Natural killer cell (primary cell): ENCODE measurements around the gene VEGFB. TPM values are rescaled to one million over a fixed set of nuclear protein-coding genes. Genes with fewer than 3 reads are reported as not detected.

Experiments
- ATAC-seq, 3 donors: fragments of 150-1000 bp in 2 of 3; fragments of 200-7000 bp in 1 of 3; cut with Tn5 transposase; 1 replicate in 1 of 3; 2 replicates in 2 of 3; pipeline ENCODE4 v1.10.0; 2021; ENCODE audit warnings: mild to moderate bottlenecking in 2 of 3, moderate library complexity in 2 of 3
- DNase-seq, 2 donors: peaks; one replicate each; pipeline versions ENCODE4 v3.0.0 to v3.0.0-alpha.2; 2013 to 2021; ENCODE audit warnings: mixed read lengths in 1 of 2
- H3K27ac ChIP-seq: one replicate; pipeline ENCODE4 v1.5.1; 2013; ENCODE audit warnings: mild to moderate bottlenecking, low read length
- H3K27me3 ChIP-seq: one replicate; pipeline ENCODE4 v1.6.1; 2013; ENCODE audit warnings: low read length; ENCODE audit not compliant: control insufficient read depth, insufficient read depth
- H3K36me3 ChIP-seq: one replicate; pipeline ENCODE4 v1.6.1; 2013; ENCODE audit warnings: low read length; ENCODE audit not compliant: control insufficient read depth, insufficient read depth
- H3K4me1 ChIP-seq: one replicate; pipeline ENCODE4 v1.6.1; 2013; ENCODE audit warnings: low read length; ENCODE audit not compliant: control insufficient read depth, insufficient read depth
- H3K4me3 ChIP-seq: one replicate; pipeline ENCODE4 v1.5.1; 2013; ENCODE audit warnings: low read length
- H3K9me3 ChIP-seq: one replicate; pipeline ENCODE4 v1.6.1; 2013; ENCODE audit warnings: low read length; ENCODE audit not compliant: control insufficient read depth, insufficient read depth
- H3K27ac Mint-ChIP-seq, 2 donors: one replicate each; pipeline ENCODE4 v1.8.0; 2022; ENCODE audit warnings: mild to moderate bottlenecking in 2 of 2, mixed read lengths in 2 of 2, moderate library complexity in 1 of 2
- H3K27me3 Mint-ChIP-seq, 2 donors: one replicate each; pipeline ENCODE4 v1.8.0; 2022; ENCODE audit warnings: low read depth in 2 of 2, mixed read lengths in 2 of 2
- H3K36me3 Mint-ChIP-seq: one replicate; pipeline ENCODE4 v1.8.0; 2022; ENCODE audit warnings: mixed read lengths
- H3K4me1 Mint-ChIP-seq, 2 donors: one replicate each; pipeline ENCODE4 v1.8.0; 2022; ENCODE audit warnings: mixed read lengths in 2 of 2
- H3K4me3 Mint-ChIP-seq: one replicate; pipeline ENCODE4 v1.8.0; 2022; ENCODE audit warnings: mild to moderate bottlenecking, moderate library complexity, mixed read lengths
- H3K9me3 Mint-ChIP-seq, 2 donors: one replicate each; pipeline ENCODE4 v1.8.0; 2022; ENCODE audit warnings: mixed read lengths in 2 of 2
- WGBS: methylation state at CpG from one replicate; pipeline ENCODE4 v1.1.7; 2013; ENCODE audit warnings: missing lambda C conversion rate; ENCODE audit not compliant: insufficient coverage; 5-methylcytosine and 5-hydroxymethylcytosine counted together
- intact Hi-C: fragments of 100-400 bp; cut with micrococcal nuclease; formaldehyde crosslinking; loops from one replicate; pipeline ENCODE4 v1.14.2; 2022
- total RNA-seq, 4 donors: library from RNA; stranded (reverse); fragments of 120-200 nt in 1 of 4; gene quantifications; one replicate each; pipeline versions ENCODE4 v1.2.3 to v1.2.4, GENCODE V29; 2013 to 2022
- TF ChIP-seq, protein P1 (sequence below): fragments of 200-600 bp; IDR thresholded peaks from one replicate; pipeline ENCODE4 v1.8.0; 2022; ENCODE audit warnings: antibody characterized with exemption

Gene VEGFB
- total RNA-seq, 3 donors from 2014 or later (not counting 1 experiment from before 2014, with no cell fraction given), result 30.7 to 38.7 (median 37.3) TPM

DNA sequence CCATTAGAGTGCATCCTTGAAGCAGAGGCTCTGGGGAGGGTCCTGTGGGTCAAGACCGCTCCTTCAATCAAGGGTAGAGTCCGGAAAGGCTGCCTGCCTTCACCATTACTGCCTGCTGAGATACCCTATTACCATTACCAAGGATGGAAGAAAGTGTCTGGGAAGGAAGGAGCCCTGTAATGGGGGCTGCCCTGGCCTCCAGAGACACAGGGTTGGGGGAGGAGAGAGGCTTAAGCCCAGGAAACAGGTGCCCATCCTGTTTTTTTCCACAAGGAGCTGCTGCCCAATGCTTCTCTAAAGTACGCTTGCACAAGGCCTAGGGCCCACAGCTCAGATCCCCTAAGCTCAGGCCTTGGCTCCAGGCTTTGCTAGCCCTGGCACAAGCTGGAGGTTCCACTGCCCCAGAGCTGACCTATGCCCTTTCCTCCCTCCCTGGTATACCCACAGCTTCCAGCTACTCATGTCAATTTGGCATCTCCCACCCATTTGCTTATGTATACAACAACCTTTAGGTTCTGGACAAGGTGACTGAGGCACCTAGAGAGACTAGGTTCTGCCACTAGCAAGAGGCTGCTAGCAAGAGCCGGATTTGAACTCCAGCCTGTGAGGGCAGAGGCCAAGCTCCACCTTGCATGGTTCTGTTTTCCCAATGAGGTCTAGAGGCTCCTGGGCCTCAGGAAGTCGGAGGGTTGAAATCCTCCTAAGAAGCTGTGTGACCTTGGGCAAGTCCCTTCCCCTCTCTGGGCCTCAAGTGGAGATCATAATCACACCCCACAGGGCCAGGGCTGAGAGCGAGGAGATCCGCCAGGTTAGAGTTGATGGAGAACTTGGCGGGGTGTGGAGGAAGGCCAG, 15.4 kb downstream of the VEGFB start:
- Mint-ChIP-seq H3K27ac (no peak overlapping the region), H3K36me3 (no peaks in the 10 kb centered on the region), H3K9me3 (no peaks in the 10 kb centered on the region), H3K4me1 (peaks cover 14 to 41% of the 10 kb centered on the region in 2 donors), H3K4me3 (peak overlapping the region; percentile 40), H3K27me3 (no peaks in the 10 kb centered on the region)
- TF ChIP-seq, protein P1, sequence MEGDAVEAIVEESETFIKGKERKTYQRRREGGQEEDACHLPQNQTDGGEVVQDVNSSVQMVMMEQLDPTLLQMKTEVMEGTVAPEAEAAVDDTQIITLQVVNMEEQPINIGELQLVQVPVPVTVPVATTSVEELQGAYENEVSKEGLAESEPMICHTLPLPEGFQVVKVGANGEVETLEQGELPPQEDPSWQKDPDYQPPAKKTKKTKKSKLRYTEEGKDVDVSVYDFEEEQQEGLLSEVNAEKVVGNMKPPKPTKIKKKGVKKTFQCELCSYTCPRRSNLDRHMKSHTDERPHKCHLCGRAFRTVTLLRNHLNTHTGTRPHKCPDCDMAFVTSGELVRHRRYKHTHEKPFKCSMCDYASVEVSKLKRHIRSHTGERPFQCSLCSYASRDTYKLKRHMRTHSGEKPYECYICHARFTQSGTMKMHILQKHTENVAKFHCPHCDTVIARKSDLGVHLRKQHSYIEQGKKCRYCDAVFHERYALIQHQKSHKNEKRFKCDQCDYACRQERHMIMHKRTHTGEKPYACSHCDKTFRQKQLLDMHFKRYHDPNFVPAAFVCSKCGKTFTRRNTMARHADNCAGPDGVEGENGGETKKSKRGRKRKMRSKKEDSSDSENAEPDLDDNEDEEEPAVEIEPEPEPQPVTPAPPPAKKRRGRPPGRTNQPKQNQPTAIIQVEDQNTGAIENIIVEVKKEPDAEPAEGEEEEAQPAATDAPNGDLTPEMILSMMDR, result no peak
- ATAC-seq (no peak), DNase-seq (no peak)
- 83% methylated on average over 6 of the region's 8 CpGs for WGBS
- no peaks in the 10 kb centered on the region for H3K9me3 ChIP-seq
- peaks cover 54% of the 10 kb centered on the region for H3K4me1 ChIP-seq
- H3K4me3 ChIP-seq, result no peak overlapping the region
- intact Hi-C loops, result loop anchor here (2.0 kb wide), 1 partner anchor 19 kb away; no protein-coding TSS in a partner anchor
- no peaks in the 10 kb centered on the region for H3K36me3 ChIP-seq
- no peaks in the 10 kb centered on the region for H3K27me3 ChIP-seq
- H3K27ac ChIP-seq, result no peak overlapping the region

DNA sequence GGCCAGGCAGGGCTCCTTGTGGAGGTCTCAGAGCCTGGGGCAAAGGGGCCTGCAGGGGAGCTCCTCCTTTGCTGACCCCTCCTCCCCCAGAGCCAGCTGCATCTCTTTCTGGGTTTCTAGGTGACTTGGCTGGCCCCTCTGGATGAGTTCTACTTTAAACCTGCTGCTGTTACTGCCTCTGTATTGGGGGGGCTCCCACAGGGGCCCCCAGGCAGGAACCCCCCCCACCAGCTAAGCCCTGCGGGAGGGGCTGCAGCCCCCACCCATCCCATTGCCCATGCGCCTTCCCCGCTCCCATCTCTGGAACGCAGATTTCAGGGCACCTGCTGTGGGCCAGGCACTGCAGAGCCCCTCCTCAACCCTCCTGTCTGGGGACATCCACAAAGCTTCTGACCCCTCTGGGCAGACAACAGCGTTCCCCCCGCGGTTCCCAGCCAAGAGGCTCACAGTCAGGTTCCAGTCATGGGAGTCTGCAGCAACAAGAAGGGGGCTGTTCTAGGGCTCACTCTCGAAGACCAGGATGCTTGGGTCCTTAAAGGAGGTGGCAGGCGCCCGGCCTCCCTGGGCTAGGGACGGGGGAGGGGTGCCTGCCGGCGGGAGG, 16.1 kb downstream of the VEGFB start:
- no peak for ATAC-seq
- Histone ChIP-seq H3K4me1 (peaks cover 47% of the 10 kb centered on the region), H3K4me3 (peak overlapping the region; percentile 41), H3K9me3 (no peaks in the 10 kb centered on the region), H3K27ac (no peak overlapping the region), H3K27me3 (no peaks in the 10 kb centered on the region), H3K36me3 (no peaks in the 10 kb centered on the region)
- H3K27me3 Mint-ChIP-seq, result no peaks in the 10 kb centered on the region
- H3K27ac Mint-ChIP-seq, result peak overlapping the region in 1 of 2 donors; percentile 18
- WGBS, result 27% methylated on average over 13 of the region's 13 CpGs
- no peaks in the 10 kb centered on the region for H3K9me3 Mint-ChIP-seq
- H3K4me3 Mint-ChIP-seq, result peak overlapping the region; percentile 77
- peaks cover 14 to 36% of the 10 kb centered on the region in 2 donors for H3K4me1 Mint-ChIP-seq
- no peaks in the 10 kb centered on the region for H3K36me3 Mint-ChIP-seq
- TF ChIP-seq, protein P1, result no peak
- no peak for DNase-seq
- intact Hi-C loops, result loop anchor here (1.0 to 2.0 kb wide), 2 partner anchors 18 to 51 kb away; no protein-coding TSS in a partner anchor

DNA sequence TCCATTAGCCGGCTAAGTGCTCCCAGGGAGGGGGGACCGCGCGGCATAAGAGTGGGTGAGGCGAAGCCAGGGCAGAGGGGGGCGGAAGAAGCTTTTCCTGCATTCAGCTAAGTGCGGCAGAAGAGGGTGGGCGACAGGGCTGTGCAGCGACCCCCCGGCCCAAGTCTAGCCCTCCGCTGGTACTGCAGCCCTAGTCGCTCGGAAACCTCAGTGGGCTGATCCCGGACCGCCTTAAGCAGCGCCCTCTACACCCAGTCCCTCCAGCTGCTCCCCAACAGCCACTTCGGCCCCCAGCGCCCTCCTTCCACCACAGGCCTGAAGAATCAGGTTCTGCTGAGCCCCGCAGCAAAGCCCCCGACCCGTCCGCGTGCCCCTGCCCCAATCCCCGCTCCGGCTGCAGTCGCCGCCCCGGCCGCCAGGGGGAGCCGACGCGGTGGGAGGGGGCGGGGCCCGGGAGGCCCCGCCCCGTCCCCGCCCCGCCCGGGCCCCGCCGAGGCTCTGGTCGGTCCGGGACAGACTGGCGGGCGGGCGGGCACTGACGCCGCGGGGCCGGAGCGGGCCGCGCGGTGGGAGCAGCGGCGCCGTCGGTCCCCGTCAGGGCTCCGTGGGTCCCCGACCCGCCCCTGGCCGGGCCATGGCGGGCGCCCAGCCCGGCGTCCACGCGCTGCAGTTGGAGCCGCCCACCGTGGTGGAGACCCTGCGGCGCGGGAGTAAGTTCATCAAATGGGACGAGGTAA, 16.8 kb downstream of the VEGFB start, which contains the start of gene PLCB3:
PLCB3 (plus strand) TSS at position 515 of the 737 bp plus-strand sequence; CDS start at position 635, 120 bp downstream.
- under 1% methylated on average over 75 of the region's 75 CpGs for WGBS
- H3K36me3 Mint-ChIP-seq, result no peaks in the 10 kb centered on the region
- peaks cover 41% of the 10 kb centered on the region for H3K4me1 ChIP-seq
- ATAC-seq (peak; percentile 72 to 86 (median 79)), DNase-seq (peak; percentile 67 to 77)
- H3K9me3 Mint-ChIP-seq, result no peaks in the 10 kb centered on the region
- no peak within 1 kb of the TSS for H3K27ac ChIP-seq
- H3K4me3 ChIP-seq, result peak within 1 kb of the TSS; percentile 58
- TF ChIP-seq, protein P1, result peak; percentile 78
- H3K4me3 Mint-ChIP-seq, result peak within 1 kb of the TSS; percentile 86
- H3K27me3 ChIP-seq, result no peaks in the 10 kb centered on the region
- no peaks in the 10 kb centered on the region for H3K9me3 ChIP-seq
- peaks cover 14 to 30% of the 10 kb centered on the region in 2 donors for H3K4me1 Mint-ChIP-seq
- no peaks in the 10 kb centered on the region for H3K27me3 Mint-ChIP-seq
- intact Hi-C loops, result loop anchor here (1.0 to 2.0 kb wide), 2 partner anchors 18 to 50 kb away; no protein-coding TSS in a partner anchor
- H3K27ac Mint-ChIP-seq, result peak within 1 kb of the TSS in 1 of 2 donors; percentile 86
- H3K36me3 ChIP-seq, result no peaks in the 10 kb centered on the region
